BLaER1 treated with 17β-estradiol and CSF1 and Interleukin-3, amounts not matched to agents 10 nM and 100 nM (cell line): Measurements from ENCODE around the gene GATAD1.
"Not testable (repeated sequence)": the region's sequence is repeated elsewhere in the genome, so short reads cannot be mapped to it uniquely, and the experiment has no call there.

Experiments
- H3K27ac ChIP-seq, 11 experiments: shearing (Covaris generic); formaldehyde crosslinking; 2 replicates each; pipeline ENCODE4 v1.8.1; 2022
- H3K27me3 ChIP-seq, 11 experiments: shearing (Covaris generic); formaldehyde crosslinking; 2 replicates each; pipeline ENCODE4 v1.8.1; 2022
- H3K36me3 ChIP-seq, 11 experiments: shearing (Covaris generic); formaldehyde crosslinking; 2 replicates each; pipeline ENCODE4 v1.8.1; 2022
- H3K4me1 ChIP-seq, 10 experiments: shearing (Covaris generic); formaldehyde crosslinking; 2 replicates each; pipeline ENCODE4 v1.8.1; 2022
- H3K4me2 ChIP-seq, 11 experiments: shearing (Covaris generic); formaldehyde crosslinking; 2 replicates each; pipeline ENCODE4 v1.8.1; 2022
- H3K4me3 ChIP-seq, 10 experiments: shearing (Covaris generic); formaldehyde crosslinking; 2 replicates each; pipeline ENCODE4 v1.8.1; 2022
- H3K9ac ChIP-seq, 11 experiments: shearing (Covaris generic); formaldehyde crosslinking; 2 replicates each; pipeline ENCODE4 v1.8.1; 2022
- H3K9me3 ChIP-seq, 11 experiments: shearing (Covaris generic); formaldehyde crosslinking; replicated peaks in 1 of 11; 2 replicates each; pipeline ENCODE4 v1.8.1; 2022
- H4K20me1 ChIP-seq, 11 experiments: shearing (Covaris generic); formaldehyde crosslinking; 2 replicates each; pipeline ENCODE4 v1.8.1; 2022
- Cebpa-rat ChIP-seq, 11 experiments: shearing (Covaris generic); IDR thresholded peaks; 2 replicates each; pipeline ENCODE4 v1.8.1; 2022

Gene GATAD1

GRCh38 chr7:92478095-92478494 is 30.8 kb downstream of the GATAD1 start:
- Histone ChIP-seq H3K4me2 (no peak overlapping the region), H3K27me3 (no peaks in the 10 kb centered on the region)
- no peak for TF ChIP-seq Cebpa-rat (IDR thresholded peaks at IDR 0.05)

GRCh38 chr7:92478711-92479110 is 31.4 kb downstream of the GATAD1 start:
- Histone ChIP-seq H3K4me1 (no peaks in the 10 kb centered on the region), H3K9ac (no peak overlapping the region), H3K36me3 (peaks cover 0 to 25% (median 0%) of the 10 kb centered on the region in 11 experiments; a peak in 2 of 22 replicates), H3K4me2 (no peak overlapping the region), H3K9me3 (no peaks in the 10 kb centered on the region), H3K4me3 (no peak overlapping the region), H3K27me3 (no peaks in the 10 kb centered on the region), H4K20me1 (no peaks in the 10 kb centered on the region), H3K27ac (no peak overlapping the region)
- TF ChIP-seq Cebpa-rat (IDR thresholded peaks at IDR 0.05): no peak

More at GRCh38 chr7:92478095-92478494, 30.8 kb downstream of the GATAD1 start:
- Histone ChIP-seq H3K36me3 (peaks cover 0 to 25% (median 0%) of the 10 kb centered on the region in 11 experiments; a peak in 2 of 22 replicates), H3K27ac (no peak overlapping the region), H3K9me3 (no peaks in the 10 kb centered on the region), H3K4me1 (no peaks in the 10 kb centered on the region), H3K4me3 (no peak overlapping the region), H3K9ac (no peak overlapping the region), H4K20me1 (no peaks in the 10 kb centered on the region)

DNA sequence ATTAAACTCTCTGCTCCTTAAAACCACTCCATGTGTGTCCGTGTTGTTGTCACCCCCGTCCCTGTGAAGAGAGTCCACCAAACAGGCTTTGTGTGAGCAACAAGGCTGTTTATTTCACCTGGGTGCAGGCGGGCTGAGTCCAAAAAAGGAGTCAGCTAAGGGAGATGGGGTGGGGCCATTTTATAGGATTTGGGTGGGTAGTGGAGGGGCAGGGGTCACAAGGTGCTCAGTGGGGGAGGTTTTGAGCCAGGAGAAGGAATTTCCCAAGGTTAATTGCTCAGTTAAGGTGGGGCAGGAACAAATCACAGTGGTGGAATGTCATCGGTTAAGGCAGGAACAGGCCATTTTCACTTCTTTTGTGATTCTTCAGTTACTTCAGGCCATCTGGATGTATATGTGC is 31.9 kb downstream of the GATAD1 start:
- H3K27me3 ChIP-seq, H3K9ac ChIP-seq, H3K4me3 ChIP-seq, H3K4me2 ChIP-seq, H3K9me3 ChIP-seq, H3K27ac ChIP-seq, H4K20me1 ChIP-seq, H3K4me1 ChIP-seq: not testable (repeated sequence)
- peaks cover 0 to 25% (median 0%) of the 10 kb centered on the region in 11 experiments; a peak in 2 of 22 replicates for H3K36me3 ChIP-seq

DNA sequence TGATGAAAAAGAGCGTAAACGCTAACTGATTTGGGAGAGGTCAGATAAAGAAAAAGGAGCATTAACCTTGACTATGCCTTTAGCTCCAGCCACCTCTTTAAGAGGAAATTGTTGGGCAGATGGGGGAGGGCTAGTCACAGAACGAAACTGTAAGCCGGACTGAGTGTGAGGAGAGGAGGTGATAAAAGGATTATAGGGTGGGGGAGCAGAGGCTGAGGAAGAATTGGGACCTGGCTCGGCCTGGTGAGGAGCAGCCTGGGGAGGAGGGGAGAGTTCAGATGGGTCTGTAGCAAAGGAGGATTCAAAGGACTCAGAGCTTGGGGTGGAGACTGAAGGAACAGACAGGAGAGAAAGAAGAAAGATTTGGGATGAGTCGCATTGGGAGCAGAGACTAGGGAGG is 36.3 kb downstream of the GATAD1 start:
- not testable (repeated sequence) for H3K9me3 ChIP-seq, H3K4me1 ChIP-seq, H3K27ac ChIP-seq, H3K4me3 ChIP-seq, H3K9ac ChIP-seq, H3K4me2 ChIP-seq, H3K27me3 ChIP-seq, H4K20me1 ChIP-seq
- peaks cover 23 to 36% (median 32%) of the 10 kb centered on the region in 11 experiments for H3K36me3 ChIP-seq

- not testable (repeated sequence) for H3K9me3 ChIP-seq, H4K20me1 ChIP-seq, H3K4me2 ChIP-seq, H3K4me1 ChIP-seq, H3K27ac ChIP-seq, H3K9ac ChIP-seq, H3K27me3 ChIP-seq, H3K4me3 ChIP-seq
- peaks cover 29 to 43% (median 38%) of the 10 kb centered on the region in 11 experiments for H3K36me3 ChIP-seq
These were observed 36.9 kb downstream of the GATAD1 start for GRCh38 chr7:92484226-92484625.

- no peak overlapping the region for H3K27ac ChIP-seq
- no peak for TF ChIP-seq Cebpa-rat (IDR thresholded peaks at IDR 0.05)
These were observed 38.1 kb downstream of the GATAD1 start for GRCh38 chr7:92485267-92485892.

DNA sequence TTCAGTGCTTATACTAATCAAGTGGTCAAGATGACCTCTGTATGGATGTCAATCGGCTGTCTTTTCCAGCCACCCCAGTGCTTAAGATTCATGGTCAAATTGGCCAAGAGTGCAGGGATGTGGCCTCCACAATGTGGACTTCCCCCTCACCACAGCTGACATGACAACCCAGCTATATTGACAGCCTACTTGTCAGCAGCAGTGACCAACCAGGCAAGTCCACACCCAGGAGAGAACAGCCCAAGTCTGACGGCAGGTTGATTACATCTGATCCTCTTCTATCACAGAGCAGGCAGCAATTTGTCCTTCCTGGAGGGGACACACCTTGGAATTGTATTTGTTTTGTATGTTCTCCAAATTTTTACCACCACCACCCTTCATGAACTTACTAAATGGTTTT is 38.7 kb downstream of the GATAD1 start:
- Histone ChIP-seq H3K9ac (no peak overlapping the region), H3K4me2 (no peak overlapping the region), H3K4me3 (no peak overlapping the region), H3K4me1 (no peaks in the 10 kb centered on the region), H3K27me3 (no peaks in the 10 kb centered on the region), H3K9me3 (no peaks in the 10 kb centered on the region), H4K20me1 (no peaks in the 10 kb centered on the region), H3K36me3 (peaks cover 42 to 60% (median 56%) of the 10 kb centered on the region in 11 experiments), H3K27ac (no peak overlapping the region)
- no peak for TF ChIP-seq Cebpa-rat (IDR thresholded peaks at IDR 0.05)

More at GRCh38 chr7:92485267-92485892, 38.1 kb downstream of the GATAD1 start:
- Histone ChIP-seq H4K20me1 (no peaks in the 10 kb centered on the region), H3K27me3 (no peaks in the 10 kb centered on the region), H3K4me1 (no peaks in the 10 kb centered on the region), H3K9me3 (no peaks in the 10 kb centered on the region), H3K4me2 (no peak overlapping the region), H3K9ac (no peak overlapping the region), H3K4me3 (no peak overlapping the region), H3K36me3 (peaks cover 41 to 54% (median 50%) of the 10 kb centered on the region in 11 experiments)

DNA sequence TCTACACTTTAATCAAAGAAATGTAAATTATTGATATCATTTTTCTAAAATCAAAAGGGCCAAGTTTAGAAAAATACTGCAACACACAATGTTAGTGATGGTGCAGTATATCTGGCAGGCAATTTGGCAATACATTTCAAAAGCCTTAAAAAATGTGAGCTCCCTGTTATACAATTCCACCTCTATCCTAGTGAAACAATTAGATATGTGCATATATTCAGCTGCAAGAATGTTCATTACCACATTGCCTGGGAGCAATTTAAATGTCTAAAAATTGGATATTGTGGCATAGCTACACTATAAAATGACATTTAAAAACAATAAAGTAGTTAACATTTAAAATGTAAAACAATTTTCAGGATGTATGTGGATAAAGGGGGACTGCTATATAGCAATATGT is 40.5 kb downstream of the GATAD1 start:
- no peak overlapping the region for H3K4me2 ChIP-seq
- H3K36me3 ChIP-seq: peaks cover 59 to 78% (median 74%) of the 10 kb centered on the region in 11 experiments
- no peak for TF ChIP-seq Cebpa-rat (IDR thresholded peaks at IDR 0.05)

DNA sequence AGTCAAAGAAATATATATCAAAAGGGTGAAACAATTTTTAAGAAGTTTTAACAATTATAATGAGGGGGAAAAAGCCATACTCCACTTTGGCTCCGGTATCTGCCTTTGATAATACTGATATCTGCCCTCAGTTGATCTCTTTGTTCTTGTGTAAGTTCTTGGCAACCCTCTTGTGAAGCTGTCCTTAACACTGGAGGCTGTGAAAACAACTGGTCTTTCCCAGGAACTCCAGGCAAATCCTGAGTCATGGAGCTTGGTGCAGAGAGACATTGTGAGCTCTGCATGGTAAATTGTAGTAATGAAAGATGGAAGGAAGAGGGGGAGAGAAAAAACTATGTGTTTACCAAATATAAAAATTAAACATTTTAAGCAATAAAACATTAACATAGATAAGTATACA is 42.4 kb downstream of the GATAD1 start:
- no peak for TF ChIP-seq Cebpa-rat (IDR thresholded peaks at IDR 0.05)
- H3K9ac ChIP-seq: no peak overlapping the region
- H3K4me1 ChIP-seq: no peaks in the 10 kb centered on the region
- no peaks in the 10 kb centered on the region for H3K9me3 ChIP-seq
- no peak overlapping the region for H3K4me2 ChIP-seq
- no peak overlapping the region for H3K4me3 ChIP-seq
- H3K36me3 ChIP-seq: peaks cover 73 to 96% (median 92%) of the 10 kb centered on the region in 11 experiments
- H3K27me3 ChIP-seq: no peaks in the 10 kb centered on the region
- no peak overlapping the region for H3K27ac ChIP-seq
- no peaks in the 10 kb centered on the region for H4K20me1 ChIP-seq

More for the DNA sequence above, 40.5 kb downstream of the GATAD1 start:
- Histone ChIP-seq H3K9ac (no peak overlapping the region), H3K9me3 (no peaks in the 10 kb centered on the region), H3K4me3 (no peak overlapping the region), H3K27ac (no peak overlapping the region), H4K20me1 (no peaks in the 10 kb centered on the region), H3K4me1 (no peaks in the 10 kb centered on the region), H3K27me3 (no peaks in the 10 kb centered on the region)

DNA sequence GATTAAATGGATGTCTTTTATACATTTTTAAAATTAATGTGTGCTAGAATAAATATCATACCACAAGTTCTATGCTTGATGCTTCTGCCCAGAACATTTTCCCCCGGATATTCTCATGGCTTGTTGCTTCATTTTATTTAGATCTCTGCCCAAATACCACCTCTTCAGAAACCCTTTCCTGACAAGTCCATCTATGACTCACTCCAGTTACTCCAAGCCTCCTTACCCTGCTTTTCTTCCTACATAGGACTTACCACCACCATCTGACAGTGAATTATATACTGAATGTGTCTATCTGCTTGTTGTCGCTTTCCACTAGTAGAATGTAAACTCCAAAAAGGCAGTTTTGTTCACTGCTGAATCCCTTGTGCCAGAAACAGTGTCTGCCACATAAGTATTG is 49.6 kb downstream of the GATAD1 start:
- no peak overlapping the region for H3K27ac ChIP-seq
- H3K9me3 ChIP-seq: no peaks in the 10 kb centered on the region
- TF ChIP-seq Cebpa-rat (IDR thresholded peaks at IDR 0.05): no peak
- H3K4me2 ChIP-seq: no peak overlapping the region
- H3K4me3 ChIP-seq: no peak overlapping the region
- H3K36me3 ChIP-seq: peaks cover 50 to 94% (median 79%) of the 10 kb centered on the region in 11 experiments
- no peaks in the 10 kb centered on the region for H3K4me1 ChIP-seq
- H3K27me3 ChIP-seq: no peaks in the 10 kb centered on the region
- no peak overlapping the region for H3K9ac ChIP-seq
- no peaks in the 10 kb centered on the region for H4K20me1 ChIP-seq
